ENCODE measurements around the gene LYPD6B. TPM values are rescaled to one million over a fixed set of nuclear protein-coding genes. Genes with fewer than 3 reads are reported as not detected.

LYPD6B gene
- total RNA-seq, 1 donor from 2014 or later: not detected

- Histone ChIP-seq H3K36me3 (no peaks in the 10 kb centered on the region), H3K4me3 (no peak overlapping the region), H3K4me1 (no peaks in the 10 kb centered on the region), H3K27ac (replicated peaks) (no peak overlapping the region), H3K9me3 (replicated peaks) (no peaks in the 10 kb centered on the region), H3K27me3 (ENCODE audit: low read depth) (peaks cover 10% of the 10 kb centered on the region)
- no peak for DNase-seq
- no peak for TF ChIP-seq CTCF (IDR thresholded peaks at IDR 0.05; ENCODE audit: borderline replicate concordance)
- intact Hi-C loops (cut with micrococcal nuclease): no loop called here
Measured at GRCh38 chr2:149055751-149056150, 17.3 kb downstream of the LYPD6B start.

GRCh38 chr2:149056541-149057255, 18.2 kb downstream of the LYPD6B start:
- no peaks in the 10 kb centered on the region for H3K4me1 ChIP-seq
- no peak overlapping the region for H3K27ac ChIP-seq (replicated peaks)
- intact Hi-C loops (cut with micrococcal nuclease): no loop called here
- no peak for DNase-seq
- TF ChIP-seq CTCF (IDR thresholded peaks at IDR 0.05; ENCODE audit: borderline replicate concordance): no peak
- no peak overlapping the region for H3K4me3 ChIP-seq
- peaks cover 10% of the 10 kb centered on the region for H3K27me3 ChIP-seq (ENCODE audit: low read depth)
- H3K9me3 ChIP-seq (replicated peaks): no peaks in the 10 kb centered on the region
- no peaks in the 10 kb centered on the region for H3K36me3 ChIP-seq

- peaks cover 10% of the 10 kb centered on the region for H3K27me3 ChIP-seq (ENCODE audit: low read depth)
- TF ChIP-seq CTCF (IDR thresholded peaks at IDR 0.05; ENCODE audit: borderline replicate concordance): no peak
- no peak overlapping the region for H3K4me3 ChIP-seq
- no peaks in the 10 kb centered on the region for H3K36me3 ChIP-seq
- no peak for DNase-seq
- intact Hi-C loops (cut with micrococcal nuclease): no loop called here
- no peaks in the 10 kb centered on the region for H3K9me3 ChIP-seq (replicated peaks)
- H3K4me1 ChIP-seq: no peaks in the 10 kb centered on the region
- H3K27ac ChIP-seq (replicated peaks): no peak overlapping the region
Measured at GRCh38 chr2:149057401-149057800, 18.9 kb downstream of the LYPD6B start.

- no peak for DNase-seq
- intact Hi-C loops (cut with micrococcal nuclease): no loop called here
- Histone ChIP-seq H3K27me3 (ENCODE audit: low read depth) (peaks cover 10% of the 10 kb centered on the region), H3K4me1 (no peaks in the 10 kb centered on the region), H3K27ac (replicated peaks) (no peak overlapping the region), H3K9me3 (replicated peaks) (no peaks in the 10 kb centered on the region), H3K36me3 (no peaks in the 10 kb centered on the region), H3K4me3 (no peak overlapping the region)
- TF ChIP-seq CTCF (IDR thresholded peaks at IDR 0.05; ENCODE audit: borderline replicate concordance): no peak
Measured at GRCh38 chr2:149058936-149059335, 20.4 kb downstream of the LYPD6B start.

- TF ChIP-seq CTCF (IDR thresholded peaks at IDR 0.05; ENCODE audit: borderline replicate concordance): no peak
- no peaks in the 10 kb centered on the region for H3K9me3 ChIP-seq (replicated peaks)
- intact Hi-C loops (cut with micrococcal nuclease): no loop called here
- H3K4me1 ChIP-seq: no peaks in the 10 kb centered on the region
- no peak overlapping the region for H3K27ac ChIP-seq (replicated peaks)
- DNase-seq: no peak
- H3K4me3 ChIP-seq: no peak overlapping the region
- H3K36me3 ChIP-seq: no peaks in the 10 kb centered on the region
- peaks cover 10% of the 10 kb centered on the region for H3K27me3 ChIP-seq (ENCODE audit: low read depth)
Measured at GRCh38 chr2:149059822-149060221, 21.3 kb downstream of the LYPD6B start.

All from left ventricle myocardium inferior (tissue), 1 donor.